SHP77 treated with DMSO at 0.1 percent for 48 hours (cell line): ENCODE measurements around the gene THOC6.

ENCODE experiments used
- DNase-seq: peaks from one replicate; lab custom pipeline; 2025; lab: John Stamatoyannopoulos, UW

Gene THOC6

DNA sequence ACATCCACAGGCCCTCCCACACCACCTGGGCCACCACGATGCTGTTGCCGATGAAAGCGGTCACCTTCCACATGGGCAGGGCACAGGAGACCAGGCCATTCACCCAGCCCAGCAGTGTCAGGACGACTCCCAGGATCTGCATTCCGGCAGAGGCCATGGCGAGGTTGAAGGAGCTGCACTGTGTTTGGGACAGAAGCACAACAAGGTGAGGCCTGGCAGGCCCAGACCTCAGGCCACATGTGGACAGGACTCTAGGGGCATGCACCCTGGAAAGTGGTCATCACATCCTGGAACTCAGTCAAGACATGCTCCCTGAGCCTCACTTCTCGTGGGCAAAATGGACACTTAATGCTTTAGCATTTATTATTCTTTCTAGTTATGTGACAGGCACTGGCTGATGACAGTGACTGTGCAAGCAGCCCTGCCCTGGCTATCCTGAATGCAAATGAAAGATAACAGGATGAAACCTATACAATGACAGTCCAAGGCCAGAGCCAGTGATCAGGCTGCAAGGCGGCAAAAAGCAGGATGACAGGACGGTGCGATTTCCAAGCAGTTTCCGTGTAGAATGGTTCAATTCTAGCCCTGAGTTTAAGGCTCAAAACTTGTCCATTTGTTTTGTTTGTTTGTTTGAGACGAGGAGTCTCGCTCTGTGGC is 7.8 kb upstream of the THOC6 start:
- DNase-seq = no peak

DNA sequence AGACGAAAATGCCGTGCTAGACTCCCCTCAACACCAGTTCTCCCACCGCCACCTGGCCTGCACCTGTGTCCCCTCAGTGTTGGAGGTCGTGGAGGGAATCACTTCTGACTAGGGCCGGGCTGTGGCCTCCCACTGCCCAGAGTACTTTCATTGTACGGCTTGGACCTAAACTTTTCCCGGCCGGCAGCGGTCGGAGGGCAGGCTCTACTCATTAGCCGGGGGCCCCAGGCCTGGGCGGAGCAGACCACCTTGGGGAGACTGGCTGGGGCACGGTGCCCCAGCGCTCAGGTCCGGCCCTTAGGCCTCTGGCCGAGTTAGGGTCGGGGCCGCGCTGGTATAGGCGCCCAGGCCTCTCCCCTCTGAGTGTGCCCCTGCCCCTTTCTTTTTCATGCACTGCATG is 6.5 kb upstream of the THOC6 start:
- DNase-seq = no peak

DNA sequence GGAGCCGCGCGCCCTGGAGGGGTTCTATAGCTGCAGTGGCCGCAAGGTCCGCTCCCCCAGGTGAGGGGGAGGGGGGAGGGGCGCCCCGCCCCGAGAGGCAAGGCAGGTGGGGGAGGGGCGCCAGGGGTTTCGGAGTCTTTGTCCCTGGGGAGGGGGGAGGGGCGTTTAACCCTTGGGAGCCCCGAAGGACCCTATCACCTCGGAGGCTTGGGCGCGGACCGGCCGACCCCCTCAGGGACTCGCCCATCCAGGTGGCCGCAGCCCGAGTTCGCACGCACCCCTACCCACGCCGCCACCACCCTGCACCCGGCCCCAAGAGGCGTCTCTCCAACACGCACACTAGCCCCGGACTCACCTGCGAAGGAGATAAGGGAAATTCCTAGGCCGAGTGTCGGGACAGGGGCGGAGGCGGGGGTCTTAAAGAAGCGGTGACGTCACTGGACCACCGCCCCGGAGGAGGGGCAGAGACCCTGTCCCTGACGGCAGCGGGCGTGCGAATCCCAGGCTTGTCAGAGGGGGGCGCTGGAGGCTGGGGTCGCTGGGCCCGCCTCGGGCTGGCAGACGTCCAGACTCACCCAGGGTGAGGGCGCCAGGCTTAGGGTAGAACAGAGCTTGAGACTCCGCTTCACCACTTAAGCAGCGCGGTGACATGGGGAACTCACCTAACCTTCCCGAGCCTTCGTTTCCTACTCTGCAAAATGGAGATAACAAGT is 5.9 kb upstream of the THOC6 start, which contains the start of gene CLDN6:
CLDN6 (minus strand) TSS at position 390 of the 713 bp plus-strand sequence. CDS start 2,162 bp downstream, outside the sequence.
- peak; percentile 13 for DNase-seq

DNA sequence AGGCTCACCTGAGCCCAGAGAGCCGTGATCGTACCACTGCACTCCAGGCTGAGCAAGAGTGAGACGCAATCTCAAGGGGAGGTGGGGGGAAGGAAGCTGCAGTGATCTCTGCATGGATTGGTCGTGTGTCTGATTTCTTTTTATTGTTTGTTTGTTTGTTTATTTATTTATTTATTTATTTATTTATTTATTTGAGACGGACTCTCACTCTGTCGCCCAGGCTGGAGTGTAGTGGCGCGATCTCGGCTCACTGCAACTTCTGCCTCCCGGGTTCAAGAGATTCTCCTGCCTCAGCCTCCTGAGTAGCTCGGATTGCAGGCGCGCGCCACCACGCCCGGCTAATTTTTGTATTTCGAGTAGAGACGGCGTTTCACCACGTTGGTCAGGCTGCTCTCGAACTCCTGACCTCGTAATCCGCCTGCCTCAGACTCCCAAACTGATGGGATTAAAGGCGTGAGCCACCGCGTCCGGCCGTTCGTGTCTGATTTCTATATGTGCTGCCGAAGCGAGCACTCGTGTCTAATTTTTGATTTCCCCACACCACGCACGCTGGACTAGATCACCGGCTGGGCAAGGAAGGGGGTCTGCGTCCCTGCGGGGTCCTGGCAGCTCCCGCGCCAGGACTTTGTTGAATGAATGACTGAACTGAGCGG is 4.1 kb upstream of the THOC6 start:
- no peak for DNase-seq

DNA sequence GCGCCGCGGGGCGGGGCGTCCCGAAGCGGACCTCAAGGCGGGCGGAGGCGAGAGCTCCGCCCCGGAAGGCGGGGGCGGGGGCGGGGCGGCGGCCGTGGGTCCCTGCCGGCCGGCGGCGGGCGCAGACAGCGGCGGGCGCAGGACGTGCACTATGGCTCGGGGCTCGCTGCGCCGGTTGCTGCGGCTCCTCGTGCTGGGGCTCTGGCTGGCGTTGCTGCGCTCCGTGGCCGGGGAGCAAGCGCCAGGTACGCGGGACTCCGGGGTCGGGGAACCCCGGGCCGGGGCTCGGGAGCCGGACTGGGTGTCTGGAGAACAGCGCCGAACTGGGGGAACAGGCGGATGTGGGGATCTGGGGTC is 3.6 kb upstream of the THOC6 start, which contains the start of gene TNFRSF12A:
TNFRSF12A (plus strand) TSS at position 122 of the 357 bp plus-strand sequence; CDS start at position 152, 30 bp downstream.
- DNase-seq = no peak

DNA sequence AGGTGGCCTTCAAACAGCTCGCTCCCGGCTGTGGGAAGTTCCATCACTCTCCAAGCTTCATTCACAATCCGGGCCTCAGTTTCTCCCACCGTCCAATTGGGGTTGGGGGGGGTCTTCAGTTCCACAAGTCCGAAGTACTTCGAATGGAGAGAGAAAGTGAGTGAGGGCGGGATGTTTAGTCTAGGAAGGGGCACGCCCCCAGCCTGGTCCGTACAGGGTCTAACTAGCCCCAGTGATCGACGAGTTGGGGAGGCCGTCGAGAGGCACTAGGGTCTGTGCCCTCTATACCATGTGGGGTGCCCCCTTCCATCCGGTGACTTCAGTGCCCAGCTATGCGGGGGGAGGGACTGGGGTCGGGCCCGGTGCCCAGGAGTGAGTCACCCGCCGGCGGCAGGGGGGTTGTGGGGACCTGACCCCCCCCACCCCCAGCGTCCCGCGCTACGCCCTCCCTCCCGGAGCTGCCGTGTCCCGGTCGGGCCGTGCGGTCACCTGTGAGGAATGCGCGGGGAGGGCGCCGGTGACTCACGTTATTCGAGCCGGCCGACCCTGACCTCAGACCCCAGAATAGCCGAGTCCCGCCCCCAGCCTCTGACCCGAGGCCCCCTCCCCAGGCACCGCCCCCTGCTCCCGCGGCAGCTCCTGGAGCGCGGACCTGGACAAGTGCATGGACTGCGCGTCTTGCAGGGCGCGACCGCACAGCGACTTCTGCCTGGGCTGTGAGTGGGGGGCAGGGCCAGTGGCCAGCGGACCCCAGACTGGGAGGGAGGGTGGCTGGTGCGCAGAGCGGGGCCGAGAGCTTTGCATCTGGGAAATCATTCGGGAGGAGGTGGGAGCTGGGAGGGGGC is 3.0 kb upstream of the THOC6 start:
- no peak for DNase-seq

DNA sequence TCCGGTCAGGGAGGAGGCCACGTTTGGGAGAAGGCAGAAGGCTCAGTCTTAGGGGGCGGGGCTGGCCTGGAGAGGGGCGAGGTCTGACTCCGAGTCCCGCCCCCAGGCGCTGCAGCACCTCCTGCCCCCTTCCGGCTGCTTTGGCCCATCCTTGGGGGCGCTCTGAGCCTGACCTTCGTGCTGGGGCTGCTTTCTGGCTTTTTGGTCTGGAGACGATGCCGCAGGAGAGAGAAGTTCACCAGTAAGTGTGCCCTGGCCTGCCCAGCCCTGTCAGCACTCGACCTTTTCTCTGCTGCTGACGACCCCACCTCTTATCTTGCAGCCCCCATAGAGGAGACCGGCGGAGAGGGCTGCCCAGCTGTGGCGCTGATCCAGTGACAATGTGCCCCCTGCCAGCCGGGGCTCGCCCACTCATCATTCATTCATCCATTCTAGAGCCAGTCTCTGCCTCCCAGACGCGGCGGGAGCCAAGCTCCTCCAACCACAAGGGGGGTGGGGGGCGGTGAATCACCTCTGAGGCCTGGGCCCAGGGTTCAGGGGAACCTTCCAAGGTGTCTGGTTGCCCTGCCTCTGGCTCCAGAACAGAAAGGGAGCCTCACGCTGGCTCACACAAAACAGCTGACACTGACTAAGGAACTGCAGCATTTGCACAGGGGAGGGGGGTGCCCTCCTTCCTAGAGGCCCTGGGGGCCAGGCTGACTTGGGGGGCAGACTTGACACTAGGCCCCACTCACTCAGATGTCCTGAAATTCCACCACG is 2.2 kb upstream of the THOC6 start:
- peak; percentile 23 for DNase-seq

DNA sequence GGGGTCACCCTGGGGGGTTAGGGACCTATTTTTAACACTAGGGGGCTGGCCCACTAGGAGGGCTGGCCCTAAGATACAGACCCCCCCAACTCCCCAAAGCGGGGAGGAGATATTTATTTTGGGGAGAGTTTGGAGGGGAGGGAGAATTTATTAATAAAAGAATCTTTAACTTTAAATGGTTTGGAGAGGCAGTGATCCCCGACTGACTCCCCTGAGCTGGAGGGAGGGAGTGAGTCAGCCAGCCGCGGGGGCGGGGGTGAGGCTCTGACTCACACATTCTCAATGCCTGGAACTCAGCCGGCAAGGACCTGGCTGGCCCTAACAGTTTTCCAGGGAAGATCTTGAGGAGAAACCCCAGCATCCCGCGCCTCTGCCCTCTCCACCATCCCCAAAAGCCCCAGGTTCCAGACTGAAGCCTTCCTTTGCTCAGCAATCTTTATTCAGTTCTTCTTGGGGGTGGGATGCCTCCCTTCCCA is 1.6 kb upstream of the THOC6 start:
- DNase-seq = no peak

DNA sequence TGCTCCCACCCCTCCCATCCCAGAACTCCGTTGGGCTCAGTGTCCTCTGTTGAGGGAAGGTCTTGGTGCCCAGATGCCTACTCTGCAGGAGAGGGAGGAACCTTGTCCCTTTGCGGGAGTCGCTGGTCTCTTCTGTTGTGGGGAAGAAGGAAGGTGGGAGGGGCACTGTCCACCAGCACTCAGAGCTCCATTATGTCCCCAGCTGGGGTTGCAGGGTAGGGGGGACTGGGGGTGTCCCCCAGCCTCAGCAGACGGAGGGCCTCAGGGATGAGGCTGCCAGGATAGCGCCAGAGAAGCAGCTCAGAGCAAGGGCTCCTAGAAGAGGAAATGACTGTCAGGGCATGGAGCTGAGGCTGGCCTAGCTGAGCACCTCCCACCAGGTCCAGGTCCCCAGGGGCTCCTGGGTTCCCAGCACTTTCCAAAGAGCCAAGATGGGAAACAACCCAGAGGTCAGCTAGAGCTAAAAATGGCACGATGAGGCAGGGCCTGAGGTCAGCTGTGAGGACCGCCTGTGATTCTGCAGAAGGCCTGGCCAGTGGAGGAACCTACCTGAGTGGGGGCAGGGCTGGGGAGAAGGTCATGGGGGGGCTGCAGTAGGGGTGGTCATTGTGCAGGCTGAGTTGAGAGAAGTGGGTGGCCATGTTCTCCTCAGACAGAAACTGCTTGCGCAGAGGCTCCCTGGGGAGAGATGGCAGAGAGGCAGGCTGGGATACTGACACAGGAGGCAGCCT is 986 bp upstream of the THOC6 start:
- DNase-seq = no peak

DNA sequence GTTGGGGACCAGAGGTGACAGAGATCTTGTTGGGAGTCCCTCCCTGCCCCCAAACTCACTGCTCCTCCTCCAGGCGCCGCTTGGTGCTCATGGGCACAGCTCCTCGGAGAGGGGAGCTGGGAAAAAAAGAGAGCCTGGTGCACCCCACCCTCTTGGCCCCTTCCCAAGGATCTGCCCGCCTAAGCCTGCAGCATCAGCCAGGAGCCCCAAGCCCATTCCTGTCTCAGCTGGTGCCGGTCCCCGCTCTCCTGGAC is 493 bp upstream of the THOC6 start:
- DNase-seq = no peak

DNA sequence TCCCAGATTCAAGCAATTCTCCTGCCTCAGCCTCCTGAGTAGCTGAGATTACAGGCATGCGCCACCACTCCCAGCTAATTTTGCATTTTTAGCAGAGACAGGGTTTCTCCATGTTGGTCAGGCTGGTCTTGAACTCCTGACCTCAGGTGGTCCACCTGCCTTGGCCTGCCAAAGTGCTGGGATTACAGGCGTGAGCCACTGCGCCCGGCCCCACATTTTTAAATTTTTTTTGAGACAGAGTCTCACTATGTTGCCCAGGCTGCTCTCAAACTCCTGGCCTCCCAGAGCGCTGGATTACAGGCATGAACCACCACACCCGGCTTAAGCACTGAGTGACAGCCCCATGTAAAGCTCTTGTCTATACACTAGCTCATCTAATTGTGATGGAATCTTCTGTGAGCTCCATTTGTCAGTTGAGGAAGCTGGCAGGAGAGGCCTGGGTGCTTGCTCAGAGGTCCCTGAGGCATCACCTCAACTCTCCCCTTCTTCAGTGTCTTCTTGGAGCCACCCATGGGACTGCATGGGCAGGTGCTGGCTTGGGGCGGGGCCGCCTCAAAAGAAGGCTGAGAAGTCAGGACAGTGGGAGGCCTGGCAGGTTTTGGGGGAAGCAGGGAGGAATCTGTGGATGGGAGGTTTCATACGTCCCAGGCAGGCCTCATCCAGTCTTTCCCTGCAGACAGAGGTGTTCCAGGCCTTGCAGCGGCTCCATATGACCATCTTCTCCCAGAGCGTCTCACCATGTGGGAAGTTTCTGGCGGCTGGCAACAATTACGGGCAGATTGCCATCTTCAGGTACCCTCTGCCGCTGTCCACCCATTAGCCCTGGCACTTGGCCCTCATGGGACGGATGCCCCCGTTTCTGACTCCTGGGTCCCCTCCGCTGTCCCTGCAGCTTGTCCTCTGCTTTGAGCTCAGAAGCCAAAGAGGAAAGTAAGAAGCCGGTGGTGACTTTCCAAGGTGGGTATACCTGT is 1.5 kb downstream of the THOC6 start:
- DNase-seq = no peak

DNA sequence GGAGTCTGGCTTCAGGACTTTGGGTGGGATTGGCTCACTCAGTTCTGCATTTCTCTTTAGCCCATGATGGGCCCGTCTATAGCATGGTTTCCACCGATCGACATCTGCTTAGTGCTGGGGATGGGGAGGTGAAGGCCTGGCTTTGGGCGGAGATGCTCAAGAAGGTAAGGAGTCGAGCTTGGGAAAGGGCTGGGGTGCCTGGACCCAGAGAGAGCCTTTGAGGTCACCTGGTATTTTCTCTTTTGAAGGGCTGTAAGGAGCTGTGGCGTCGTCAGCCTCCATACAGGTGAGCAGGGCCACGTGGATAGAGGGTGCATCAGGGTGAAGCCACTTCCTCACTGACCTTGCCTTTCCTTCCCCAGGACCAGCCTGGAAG is 2.2 kb downstream of the THOC6 start:
- DNase-seq = no peak

DNA sequence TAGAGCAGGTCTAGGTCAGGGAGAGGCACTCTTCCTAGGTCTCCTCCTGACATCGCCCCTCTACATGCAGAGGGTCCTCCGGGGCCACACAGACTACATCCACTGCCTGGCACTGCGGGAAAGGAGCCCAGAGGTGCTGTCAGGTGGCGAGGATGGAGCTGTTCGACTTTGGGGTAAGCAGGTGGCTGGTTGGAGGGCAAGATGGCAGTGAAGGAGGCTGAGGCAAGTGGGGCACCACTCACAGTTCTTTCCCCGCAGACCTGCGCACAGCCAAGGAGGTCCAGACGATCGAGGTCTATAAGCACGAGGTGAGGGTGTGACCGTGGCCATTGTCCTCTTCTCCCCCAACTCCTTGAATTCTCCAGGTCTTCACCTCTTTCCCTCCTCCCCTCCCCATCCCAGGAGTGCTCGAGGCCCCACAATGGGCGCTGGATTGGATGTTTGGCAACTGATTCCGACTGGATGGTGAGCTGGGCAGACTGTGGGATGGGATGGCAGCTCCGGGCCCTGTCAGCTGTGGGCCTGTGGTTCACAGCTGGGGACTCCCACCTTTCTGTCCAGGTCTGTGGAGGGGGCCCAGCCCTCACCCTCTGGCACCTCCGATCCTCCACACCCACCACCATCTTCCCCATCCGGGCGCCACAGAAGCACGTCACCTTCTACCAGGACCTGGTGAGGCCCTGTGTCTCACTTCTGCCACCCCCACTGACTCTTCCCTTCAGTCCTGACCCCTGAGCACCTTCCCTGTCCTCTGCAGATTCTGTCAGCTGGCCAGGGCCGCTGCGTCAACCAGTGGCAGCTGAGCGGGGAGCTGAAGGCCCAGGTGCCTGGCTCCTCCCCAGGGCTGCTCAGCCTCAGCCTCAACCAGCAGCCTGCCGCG is 3.0 kb downstream of the THOC6 start:
- DNase-seq = no peak

DNA sequence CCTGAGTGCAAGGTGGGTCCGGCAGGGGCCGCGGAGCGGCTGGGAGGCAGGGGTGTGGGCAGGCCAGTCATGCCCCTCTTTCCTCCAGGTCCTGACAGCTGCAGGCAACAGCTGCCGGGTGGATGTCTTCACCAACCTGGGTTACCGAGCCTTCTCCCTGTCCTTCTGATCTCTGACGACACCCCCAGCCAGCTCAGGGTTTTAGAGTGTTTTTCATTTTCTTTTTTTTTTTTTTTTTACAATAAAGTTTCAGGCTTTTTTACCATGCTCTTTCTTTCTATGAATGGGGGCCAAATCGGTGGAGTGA is 3.6 kb downstream of the THOC6 start:
- DNase-seq = no peak

DNA sequence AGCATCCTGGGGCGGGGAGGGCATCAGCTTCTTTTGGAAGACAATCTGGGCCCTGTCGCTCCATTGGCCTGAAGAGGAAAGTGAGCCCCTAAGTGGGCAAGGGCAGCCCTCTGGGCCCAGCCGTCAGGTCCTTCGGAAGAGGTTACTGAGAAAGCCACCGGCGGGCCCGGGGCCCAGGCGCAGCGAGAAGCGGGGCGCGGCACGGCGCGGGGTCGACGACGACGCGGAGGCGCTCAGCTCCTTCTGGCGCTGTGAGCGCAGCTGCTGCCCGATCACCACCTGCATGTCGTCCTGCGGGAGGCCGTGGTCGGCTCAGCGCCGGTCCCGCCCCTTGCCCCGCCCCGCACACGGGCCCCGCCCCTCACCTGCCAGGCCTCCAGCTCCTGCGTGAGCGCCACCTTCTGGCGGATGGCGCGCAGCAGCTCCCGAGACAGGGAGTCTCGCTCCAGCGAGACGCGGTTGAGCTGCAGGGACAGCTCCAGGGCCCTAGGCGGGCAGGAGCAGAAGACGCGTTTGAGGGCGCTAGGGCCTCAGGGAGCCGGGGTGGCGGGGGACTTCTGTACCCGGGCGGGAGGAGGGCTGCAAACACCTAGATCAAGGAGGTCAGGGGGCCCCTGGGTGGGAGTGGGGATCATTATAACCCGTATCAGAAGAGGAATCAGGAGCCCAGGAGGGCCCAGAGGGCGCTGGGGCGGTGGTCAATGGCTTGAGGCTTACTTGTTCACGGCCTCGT is 4.3 kb downstream of the THOC6 start:
- DNase-seq = peak; percentile 53

DNA sequence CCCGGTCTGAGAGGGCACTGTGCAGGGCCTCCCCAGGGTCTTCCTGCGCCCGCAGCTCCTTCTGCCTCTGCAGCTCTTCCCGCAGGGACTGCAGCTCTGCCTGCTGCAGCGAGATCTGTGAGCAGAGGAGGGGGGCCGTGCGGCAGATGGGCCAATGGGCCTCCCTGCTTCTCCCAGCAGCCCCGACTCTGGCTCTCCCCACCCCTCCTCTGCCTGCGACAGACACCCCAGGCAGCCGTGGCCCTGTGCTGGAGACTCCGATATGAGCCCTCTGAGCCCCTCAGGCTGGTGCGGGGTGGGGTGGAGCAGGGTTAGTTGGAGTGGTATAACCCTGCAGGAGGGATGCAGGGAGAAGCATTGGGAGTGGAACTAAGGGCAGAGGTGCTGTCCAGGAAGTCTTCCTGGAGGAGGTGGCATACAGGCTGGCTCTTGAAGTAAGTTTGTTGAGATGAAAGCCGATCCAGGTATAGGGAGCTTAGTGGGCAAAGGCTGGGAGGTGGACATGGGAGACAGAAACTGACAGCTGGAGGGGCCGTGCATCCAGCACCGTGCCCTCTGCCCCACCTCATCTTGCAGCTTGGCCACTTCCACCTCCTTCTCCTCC is 5.0 kb downstream of the THOC6 start:
- DNase-seq = no peak

DNA sequence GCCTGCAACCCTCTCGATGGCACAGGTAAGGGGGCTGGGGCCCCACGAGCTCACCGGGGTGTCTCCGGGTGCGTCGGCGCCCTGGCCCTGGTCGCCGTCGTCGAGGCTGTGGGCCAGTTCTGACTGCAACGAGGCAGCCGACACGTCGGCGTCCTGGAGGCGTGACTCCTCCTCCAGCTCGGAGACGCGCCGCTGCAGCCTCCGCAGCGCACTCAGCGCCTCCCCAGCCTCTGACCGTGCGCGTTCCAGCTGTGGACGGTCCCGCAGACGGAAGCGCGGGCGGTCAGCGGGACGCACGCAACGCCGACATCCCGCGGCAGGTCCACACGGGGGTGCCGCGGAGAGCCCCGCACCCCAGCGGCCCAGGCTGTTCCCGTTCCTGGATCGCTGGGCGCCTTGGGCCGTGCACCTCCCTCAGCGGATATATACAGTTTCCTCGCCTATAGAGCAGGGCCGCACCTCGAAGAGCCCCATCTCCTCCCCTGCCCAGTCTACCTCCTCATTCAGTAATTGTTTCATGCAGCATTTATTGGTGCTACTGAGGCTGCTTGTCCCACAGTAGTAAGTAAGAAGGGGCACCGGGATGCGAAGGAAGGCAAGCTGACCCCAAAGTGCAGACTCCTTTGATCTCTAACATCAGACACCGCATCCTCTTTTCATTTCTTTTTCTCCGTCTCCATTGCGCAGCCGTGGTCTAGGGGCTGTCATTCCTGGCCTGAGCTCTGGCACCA is 5.8 kb downstream of the THOC6 start:
- no peak for DNase-seq
